SK-N-SH treated with all-trans-retinoic acid at 6 μM for 48 hours (cell line): ENCODE measurements around the gene MED27.

Source experiments
- ATAC-seq: fragments of 200-7000 bp; cut with Tn5 transposase; 3 replicates; pipeline ENCODE4 v1.9.1; 2020; ENCODE audit warnings: mild to moderate bottlenecking, moderate library complexity
- ARNTL ChIP-seq: fragments of 450-650 bp; formaldehyde crosslinking; IDR thresholded peaks from 2 replicates; pipeline ENCODE4 v1.5.0; 2020; ENCODE audit warnings: low read depth, mild to moderate bottlenecking, moderate library complexity, borderline replicate concordance
- BACH2 ChIP-seq: fragments of 250-450 bp; sonication (Bioruptor Pico); IDR thresholded peaks from 2 replicates; pipeline ENCODE4 v1.9.0; 2021; ENCODE audit warnings: mild to moderate bottlenecking, borderline replicate concordance
- CREB5 ChIP-seq: fragments of 250-450 bp; sonication (Bioruptor Pico); IDR thresholded peaks from 2 replicates; pipeline ENCODE4 v1.5.1; 2020; ENCODE audit warnings: low read depth, mild to moderate bottlenecking, moderate library complexity
- CSDC2 ChIP-seq: fragments of 250-450 bp; sonication (Bioruptor Pico); IDR thresholded peaks from 2 replicates; pipeline ENCODE4 v1.5.0; 2020; ENCODE audit warnings: mild to moderate bottlenecking, moderate library complexity
- CSRNP3 ChIP-seq: fragments of 250-450 bp; sonication (Bioruptor Pico); IDR thresholded peaks from 2 replicates; pipeline ENCODE4 v1.5.1; 2021; ENCODE audit warnings: mild to moderate bottlenecking, moderate library complexity
- ESRRG ChIP-seq: fragments of 250-450 bp; sonication (Bioruptor Pico); IDR thresholded peaks from 2 replicates; pipeline ENCODE4 v1.6.1; 2021; ENCODE audit warnings: mild to moderate bottlenecking
- GLIS3 ChIP-seq: fragments of 250-450 bp; sonication (Bioruptor Pico); IDR thresholded peaks from 2 replicates; pipeline ENCODE4 v1.5.0; 2020; ENCODE audit warnings: mild to moderate bottlenecking, moderate library complexity
- ISL1 ChIP-seq: fragments of 250-450 bp; sonication (Bioruptor Pico); IDR thresholded peaks from 2 replicates; pipeline ENCODE4 v2.1.2; 2022; ENCODE audit warnings: mild to moderate bottlenecking, moderate library complexity
- OSR1 ChIP-seq: fragments of 250-450 bp; sonication (Bioruptor Pico); IDR thresholded peaks from 2 replicates; pipeline ENCODE4 v1.8.0; 2022; ENCODE audit warnings: moderate library complexity, mild to moderate bottlenecking, inconsistent platforms
- PATZ1 ChIP-seq: fragments of 250-450 bp; sonication (Bioruptor Pico); IDR thresholded peaks from 2 replicates; pipeline ENCODE4 v1.8.0; 2020; ENCODE audit warnings: mild to moderate bottlenecking, moderate library complexity, borderline replicate concordance
- POU6F1 ChIP-seq: fragments of 250-450 bp; sonication (Bioruptor Pico); IDR thresholded peaks from 2 replicates; pipeline ENCODE4 v1.8.0; 2021; ENCODE audit warnings: low read depth, mild to moderate bottlenecking, moderate library complexity, borderline replicate concordance
- PPARA ChIP-seq: fragments of 250-450 bp; sonication (Bioruptor Pico); IDR thresholded peaks from 2 replicates; pipeline ENCODE4 v1.5.0; 2020; ENCODE audit warnings: mild to moderate bottlenecking, borderline replicate concordance
- RARB ChIP-seq: fragments of 250-450 bp; sonication (Bioruptor Pico); IDR thresholded peaks from 2 replicates; pipeline ENCODE4 v1.8.0; 2021; ENCODE audit warnings: mild to moderate bottlenecking, moderate library complexity
- SNAI2 ChIP-seq: fragments of 250-450 bp; sonication (Bioruptor Pico); IDR thresholded peaks from 2 replicates; pipeline ENCODE4 v1.5.0; 2020; ENCODE audit warnings: mild to moderate bottlenecking, moderate library complexity
- TCF4 ChIP-seq: fragments of 250-450 bp; sonication (Bioruptor Pico); IDR thresholded peaks from 2 replicates; pipeline ENCODE4 v1.8.0; 2021; ENCODE audit warnings: mild to moderate bottlenecking, moderate library complexity, borderline replicate concordance
- TOX ChIP-seq: fragments of 250-450 bp; sonication (Bioruptor Pico); IDR thresholded peaks from 2 replicates; pipeline ENCODE4 v1.8.0; 2021; ENCODE audit warnings: mild to moderate bottlenecking, moderate library complexity, borderline replicate concordance
- TSHZ2 ChIP-seq: fragments of 250-450 bp; sonication (Bioruptor Pico); IDR thresholded peaks from 2 replicates; pipeline ENCODE4 v1.5.0; 2020; ENCODE audit warnings: mild to moderate bottlenecking, moderate library complexity
- ZC3H10 ChIP-seq: fragments of 250-450 bp; sonication (Bioruptor Pico); IDR thresholded peaks from 2 replicates; pipeline ENCODE4 v1.5.1; 2021; ENCODE audit warnings: mild to moderate bottlenecking, moderate library complexity
- ZFP3 ChIP-seq: fragments of 250-450 bp; sonication (Bioruptor Pico); IDR thresholded peaks from 2 replicates; pipeline ENCODE4 v1.5.0; 2020; ENCODE audit warnings: mild to moderate bottlenecking, moderate library complexity
- ZFP30 ChIP-seq: fragments of 450-650 bp; formaldehyde crosslinking; IDR thresholded peaks from 2 replicates; pipeline ENCODE4 v1.5.0; 2022; ENCODE audit warnings: mild to moderate bottlenecking, moderate library complexity
- ZNF70 ChIP-seq: fragments of 450-650 bp; formaldehyde crosslinking; IDR thresholded peaks from 2 replicates; pipeline ENCODE4 v1.5.0; 2020; ENCODE audit warnings: mild to moderate bottlenecking, moderate library complexity
- ZNF8 ChIP-seq: fragments of 450-650 bp; formaldehyde crosslinking; IDR thresholded peaks from 2 replicates; pipeline ENCODE4 v1.5.0; 2020; ENCODE audit warnings: mild to moderate bottlenecking, moderate library complexity

MED27 gene

GRCh38 chr9:132003896-132004295, 75.8 kb downstream of the MED27 start:
- no peak for ATAC-seq
- TF ChIP-seq BACH2, result no peak
- TF ChIP-seq, all 23 proteins: peak for 0

- TF ChIP-seq GLIS3 (CRISPR knock-in tag) (no peak), ZFP30 (no peak), CSDC2 (CRISPR knock-in tag) (no peak), TCF4 (CRISPR knock-in tag) (no peak; the same call in 1 of the 2 replicates), RARB (CRISPR knock-in tag) (no peak), SNAI2 (no peak), ARNTL (CRISPR knock-in tag) (no peak), ZC3H10 (CRISPR knock-in tag) (no peak), CSRNP3 (CRISPR knock-in tag) (no peak), POU6F1 (CRISPR knock-in tag) (no peak), PPARA (CRISPR knock-in tag) (no peak), ESRRG (CRISPR knock-in tag) (no peak), OSR1 (CRISPR knock-in tag) (no peak), ZFP3 (CRISPR knock-in tag) (no peak), TSHZ2 (CRISPR knock-in tag) (no peak), CREB5 (CRISPR knock-in tag) (no peak), ZNF70 (no peak), TOX (CRISPR knock-in tag) (no peak), ZNF8 (CRISPR knock-in tag) (no peak)
- no peak; the same call in 2 of the 3 replicates for ATAC-seq
These were observed 76.4 kb downstream of the MED27 start for GRCh38 chr9:132003319-132003704.

GRCh38 chr9:132002643-132003318, 76.9 kb downstream of the MED27 start:
- peak; percentile 60; the same call in 2 of the 3 replicates for ATAC-seq
- TF ChIP-seq TCF4 (CRISPR knock-in tag) (peak; percentile 68; the same call in 1 of the 2 replicates), ISL1 (CRISPR knock-in tag) (peak; percentile 33; the same call in 1 of the 2 replicates), ZNF70 (no peak)

- ATAC-seq, result no peak
- TF ChIP-seq CREB5 (CRISPR knock-in tag) (no peak), PATZ1 (no peak), ZNF8 (CRISPR knock-in tag) (no peak), CSRNP3 (CRISPR knock-in tag) (no peak), ZNF70 (no peak), TOX (CRISPR knock-in tag) (no peak)
These were observed 78.1 kb downstream of the MED27 start for GRCh38 chr9:132001567-132001966.
